Hematopoietic multipotent progenitor cell (in vitro differentiated cells): Measurements from ENCODE around the gene AKAP13. TPM values are rescaled to one million over a fixed set of nuclear protein-coding genes. Genes with fewer than 3 reads are reported as not detected.

Experiments
- DNase-seq, 3 donors: peaks; one replicate each; pipeline ENCODE4 v3.0.0-alpha.2; 2011 to 2015; ENCODE audit warnings: low read depth in 2 of 3, low spot score in 2 of 3
- total RNA-seq: library from RNA; depleted of rRNA; stranded (reverse); fragments of >200 nt; gene quantifications from one replicate; pipeline ENCODE4 v1.2.3, GENCODE V29; 2012

The AKAP13 gene
- total RNA-seq, 1 donor = 163 TPM

DNA sequence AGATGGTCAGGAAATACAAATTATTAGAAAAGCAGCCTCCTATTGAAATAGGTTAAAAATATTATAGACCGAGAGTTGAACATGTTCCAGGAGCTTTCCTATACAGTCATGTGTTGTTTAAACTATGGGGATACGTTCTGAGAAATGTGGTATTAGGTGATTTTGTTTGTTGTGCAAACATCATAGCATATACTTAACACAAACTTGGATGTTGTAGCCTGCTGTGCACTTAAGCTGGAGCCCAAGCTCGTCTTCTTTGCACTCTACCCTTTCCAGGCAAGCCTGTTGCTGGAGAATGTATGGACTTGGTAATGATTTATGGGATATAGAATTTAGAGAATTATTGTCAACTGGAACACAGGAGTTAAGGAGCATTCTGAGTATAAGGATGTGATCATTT is 140.2 kb downstream of the AKAP13 start:
- DNase-seq = no peak

DNA sequence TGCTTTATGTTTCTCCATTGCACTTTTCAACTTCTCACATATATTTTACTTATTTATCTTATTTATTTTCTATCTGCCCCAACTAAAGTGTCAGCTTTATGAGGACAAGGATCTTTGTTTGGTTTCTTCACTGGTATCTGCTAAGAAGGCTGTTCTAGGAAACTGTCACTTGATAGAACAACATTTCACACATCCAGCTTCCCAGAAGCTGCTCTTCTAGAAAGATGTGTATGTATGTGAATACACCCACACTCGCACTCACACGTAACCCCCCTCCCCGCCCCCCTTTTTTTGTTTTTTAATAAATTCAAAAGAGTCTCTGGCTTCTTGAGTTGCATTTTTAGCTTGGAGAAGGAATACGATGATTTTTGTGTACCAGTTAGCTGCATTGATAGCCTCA is 143.1 kb downstream of the AKAP13 start:
- DNase-seq = no peak

DNA sequence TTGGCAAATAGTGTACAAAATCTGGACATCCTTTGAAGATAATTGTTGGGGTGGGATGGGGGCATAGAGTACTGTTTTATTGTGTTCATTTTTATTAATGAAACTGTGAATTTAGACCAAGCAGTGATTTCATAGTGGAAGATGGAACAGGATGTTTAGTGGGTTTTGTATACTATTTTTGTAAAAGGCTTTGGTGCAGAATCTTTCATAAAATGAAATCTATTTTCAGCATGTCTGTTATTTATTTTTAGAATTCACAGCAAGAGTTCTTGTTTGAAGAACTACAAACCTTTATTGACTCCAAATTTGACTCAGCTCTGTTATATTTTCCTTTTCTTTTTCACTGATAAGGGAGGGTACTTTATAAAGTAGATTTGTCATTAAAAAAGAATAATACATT is 145.4 kb downstream of the AKAP13 start:
- no peak for DNase-seq

DNA sequence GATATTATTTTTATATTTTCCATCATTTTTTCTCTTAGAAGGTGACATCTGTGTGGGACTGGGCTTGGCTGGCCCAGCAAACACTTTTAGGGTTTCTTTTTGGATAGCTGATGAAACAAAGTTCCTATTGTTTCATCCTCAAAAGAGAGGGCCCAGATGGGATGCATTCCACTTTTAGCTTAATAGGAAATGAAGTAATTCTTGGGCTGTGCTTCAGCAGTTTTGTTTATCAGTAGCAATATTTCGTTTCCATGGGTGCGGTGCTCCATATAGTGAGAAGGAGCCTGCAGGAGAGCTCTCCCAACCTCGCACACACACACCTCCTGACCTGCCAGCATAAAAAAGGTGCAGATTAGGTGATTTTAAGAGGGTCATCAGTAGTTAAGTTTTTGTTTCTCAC is 147.5 kb downstream of the AKAP13 start:
- no peak for DNase-seq

DNA sequence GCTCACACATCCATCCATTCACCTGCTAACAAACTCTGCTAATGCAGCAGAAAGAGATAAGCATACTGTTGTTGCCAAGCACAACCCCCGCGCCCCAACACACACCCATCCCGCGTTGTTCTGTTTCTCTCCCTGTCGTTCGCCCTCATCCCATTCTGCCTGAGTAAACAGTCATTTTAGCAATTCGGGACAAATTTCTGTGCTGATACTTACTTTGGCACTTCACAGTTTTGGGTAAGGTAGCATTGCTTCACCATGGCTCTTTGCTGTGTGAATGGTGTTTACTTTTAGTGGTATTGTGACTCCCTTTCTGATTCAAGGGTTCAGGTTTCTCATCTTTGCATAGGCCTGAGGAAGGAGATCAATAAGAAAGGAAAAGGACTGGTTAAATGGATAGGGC is 149.7 kb downstream of the AKAP13 start:
- DNase-seq = no peak

DNA sequence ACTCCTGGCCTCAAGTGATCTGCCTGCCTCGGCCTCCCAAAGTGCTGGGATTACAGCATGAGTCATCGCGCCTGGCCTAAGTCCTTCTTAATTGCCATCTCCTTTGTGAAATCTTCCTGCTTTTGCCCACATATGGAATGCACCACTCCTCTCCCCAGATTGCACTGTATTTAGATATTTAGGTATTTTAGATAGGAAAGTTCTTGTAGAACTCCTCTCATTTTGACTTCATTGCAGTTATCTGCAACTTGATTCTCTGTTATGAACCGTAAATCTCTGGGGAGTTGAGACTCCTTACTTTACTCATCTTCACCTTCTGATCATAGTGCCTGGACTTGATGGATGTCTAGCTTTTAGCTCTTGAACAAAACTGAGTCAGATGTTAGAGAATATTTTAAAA is 150.7 kb downstream of the AKAP13 start:
- no peak for DNase-seq

DNA sequence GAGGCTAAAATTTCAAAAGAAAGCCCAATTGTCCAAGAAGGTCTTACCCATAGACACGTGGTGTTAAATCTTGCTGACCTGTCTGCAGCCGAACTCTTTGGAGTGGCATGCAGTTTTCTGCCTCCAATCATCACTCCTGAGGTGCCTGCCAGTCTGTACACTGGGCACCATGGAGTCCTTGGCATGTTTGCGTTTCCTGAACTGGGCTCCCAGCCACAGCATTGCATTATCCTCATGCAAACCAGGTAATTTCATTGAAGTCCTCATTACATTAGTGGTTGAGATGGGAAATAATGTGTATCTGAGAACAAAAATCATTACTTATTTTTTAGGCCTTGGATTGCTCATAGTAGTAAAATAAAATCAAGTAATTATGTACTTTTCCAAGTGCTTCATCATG is 152.3 kb downstream of the AKAP13 start:
- DNase-seq = no peak

DNA sequence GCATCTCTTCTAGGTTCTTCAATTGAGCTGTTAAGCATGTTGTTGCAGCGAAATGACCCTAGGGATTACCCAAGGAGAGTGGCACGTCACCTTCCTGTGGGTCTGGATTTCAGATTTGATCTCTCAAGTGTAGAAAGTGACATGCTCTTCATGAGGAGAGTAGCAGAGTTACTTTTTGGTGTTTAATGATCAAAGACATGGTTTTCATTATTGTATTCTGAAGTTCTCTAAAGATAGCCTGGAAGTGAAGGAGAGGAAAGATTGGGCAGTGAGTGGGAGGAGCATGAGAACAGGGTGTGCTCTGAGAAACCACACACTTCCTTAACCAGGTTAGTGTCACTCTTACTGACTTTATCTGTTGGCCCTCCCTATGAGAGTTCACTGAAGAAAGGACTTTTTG is 153.6 kb downstream of the AKAP13 start:
- peak in 1 of 3 donors; percentile 49 for DNase-seq

DNA sequence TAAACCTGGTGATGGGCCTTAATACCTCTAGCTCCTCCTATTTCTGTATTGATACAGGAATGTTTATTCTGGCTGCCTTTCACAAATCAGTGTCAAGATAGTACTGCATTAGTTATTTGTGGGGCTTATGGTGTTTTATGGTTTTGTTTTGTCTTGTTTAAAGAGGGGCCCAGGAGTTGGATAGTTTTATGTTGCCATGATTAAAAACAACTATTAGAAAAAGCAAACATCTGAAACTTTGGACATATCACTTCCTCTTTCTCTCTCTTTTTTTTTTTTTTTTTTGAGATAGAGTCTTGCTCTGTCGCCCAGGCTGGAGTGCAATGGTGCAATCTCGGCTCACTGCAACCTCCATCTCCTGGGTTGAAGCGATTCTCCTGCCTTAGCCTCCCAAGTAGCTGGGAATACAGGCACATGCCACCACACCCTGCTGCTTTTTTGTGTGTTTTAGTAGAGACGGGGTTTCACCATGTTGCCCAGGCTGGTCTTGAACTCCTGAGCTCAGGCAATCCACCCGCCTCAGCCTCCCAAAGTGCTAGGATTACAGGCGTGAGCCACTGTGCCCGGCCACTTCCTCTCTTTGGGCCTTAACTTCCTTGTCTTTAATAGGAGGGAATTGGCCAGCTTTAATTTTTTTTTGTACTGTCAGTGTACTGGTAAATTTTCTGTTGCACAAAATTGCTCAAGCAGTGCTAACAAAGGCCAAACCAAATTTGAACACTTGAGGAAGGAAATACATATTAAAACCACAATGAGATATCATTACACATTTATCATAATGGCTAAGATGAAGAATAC is 155.3 kb downstream of the AKAP13 start:
- DNase-seq = peak in 1 of 3 donors; percentile 55

DNA sequence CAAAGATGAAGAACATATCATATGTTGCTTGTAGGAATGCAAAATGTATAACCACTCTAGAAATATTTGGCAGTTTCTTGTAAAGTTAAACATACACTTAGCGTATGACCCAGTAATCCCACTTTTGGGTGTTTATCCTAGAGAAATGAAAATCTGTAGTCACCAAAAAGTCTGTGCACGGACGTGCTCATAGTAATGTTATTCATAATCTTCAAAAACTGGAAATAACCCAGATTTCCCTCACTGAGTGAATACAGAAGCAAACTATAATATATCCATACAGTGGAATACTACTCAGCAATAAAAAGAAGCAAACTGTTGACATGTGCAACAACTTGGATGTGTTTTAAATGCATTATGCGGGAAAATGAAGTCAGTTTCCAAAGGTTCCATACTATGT is 155.9 kb downstream of the AKAP13 start:
- DNase-seq = no peak

DNA sequence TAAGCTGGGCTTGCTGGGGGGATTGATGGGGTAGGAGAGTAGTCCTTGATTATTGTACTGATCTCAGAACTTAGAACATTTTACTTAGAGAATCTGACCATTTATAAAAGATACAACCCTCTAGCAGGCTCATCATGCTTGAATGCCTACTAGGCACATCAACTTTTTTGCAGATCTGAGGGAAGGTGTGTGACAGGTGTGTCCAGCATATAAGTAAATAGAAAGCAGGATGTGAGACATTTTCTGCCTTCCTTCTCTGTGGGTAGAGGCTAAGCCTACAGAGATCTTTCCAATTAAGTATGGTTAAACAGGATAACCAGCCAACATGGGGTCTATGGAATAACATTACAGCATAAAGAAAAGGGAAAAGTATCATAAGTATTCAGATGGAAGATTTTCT is 159.1 kb downstream of the AKAP13 start:
- DNase-seq = no peak

DNA sequence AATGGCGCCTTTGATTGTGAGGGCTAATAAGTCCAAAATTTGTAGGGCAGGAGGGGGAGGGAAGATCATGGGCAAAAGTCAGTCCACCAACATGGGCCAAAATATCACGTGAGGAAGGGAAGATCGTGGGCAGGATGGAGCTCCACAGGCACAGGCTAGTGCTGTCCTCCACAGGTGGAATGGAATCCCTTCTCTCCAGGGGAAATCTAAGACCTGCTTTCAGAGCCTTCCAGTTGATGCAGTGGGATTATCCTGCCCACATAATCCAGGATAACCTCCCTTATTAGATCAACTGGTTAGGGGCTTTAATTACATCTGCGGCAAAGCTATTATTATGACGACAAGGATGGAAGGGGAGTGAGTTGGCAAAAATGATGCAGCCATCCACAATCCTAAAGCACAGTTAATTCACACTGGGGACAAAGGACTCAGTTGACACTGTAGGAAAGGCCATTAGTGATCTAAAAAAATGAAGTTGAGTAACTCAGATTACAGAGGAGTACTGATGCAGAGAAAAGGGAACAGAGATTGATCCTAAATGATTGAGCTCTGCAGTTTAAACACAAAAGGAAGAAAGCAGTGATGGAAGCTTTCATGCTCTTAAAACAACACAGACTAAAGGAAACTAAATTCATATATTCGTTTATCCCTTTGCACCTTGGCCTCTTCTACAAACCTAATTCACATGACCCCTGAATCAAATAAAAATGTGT is 159.8 kb downstream of the AKAP13 start:
- DNase-seq = no peak

DNA sequence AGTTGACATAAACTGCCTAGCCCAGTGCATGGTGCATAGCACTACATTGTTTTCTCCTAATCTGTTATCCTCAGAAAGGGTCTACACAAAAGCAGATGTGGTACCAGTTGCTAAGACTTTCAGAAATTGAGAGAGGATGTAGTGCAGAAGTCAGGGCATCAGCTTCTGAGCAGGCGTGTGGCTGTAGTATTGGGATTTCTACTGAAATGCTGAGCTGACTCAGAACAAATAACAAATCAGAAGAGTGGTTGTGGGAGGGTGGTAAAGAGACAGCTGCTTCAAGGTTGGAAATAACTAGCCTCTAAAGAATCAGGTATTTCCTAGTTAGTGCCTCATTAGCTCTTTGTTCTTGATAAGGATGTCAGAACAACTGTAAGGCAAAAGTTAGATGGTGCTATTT is 161.3 kb downstream of the AKAP13 start:
- DNase-seq = no peak

DNA sequence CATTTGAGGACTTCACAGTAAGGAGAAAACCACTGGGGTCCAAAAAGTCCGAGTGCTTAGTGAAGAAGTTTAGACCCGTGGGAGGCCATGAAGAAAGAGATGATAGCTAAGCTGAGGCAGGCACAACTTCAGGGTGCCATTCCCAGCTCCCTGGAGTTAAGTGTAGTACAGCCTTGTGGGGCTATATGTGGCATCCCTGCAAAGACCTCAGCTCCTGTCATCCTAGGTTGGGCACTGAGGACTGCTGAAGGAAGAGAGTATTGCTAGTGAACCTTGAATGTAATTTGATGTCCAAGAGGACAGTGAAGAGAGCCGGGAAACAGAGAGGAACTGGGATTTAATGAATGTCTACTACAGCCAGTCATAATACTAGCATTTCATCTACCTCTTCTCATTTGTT is 162.1 kb downstream of the AKAP13 start:
- DNase-seq = no peak

DNA sequence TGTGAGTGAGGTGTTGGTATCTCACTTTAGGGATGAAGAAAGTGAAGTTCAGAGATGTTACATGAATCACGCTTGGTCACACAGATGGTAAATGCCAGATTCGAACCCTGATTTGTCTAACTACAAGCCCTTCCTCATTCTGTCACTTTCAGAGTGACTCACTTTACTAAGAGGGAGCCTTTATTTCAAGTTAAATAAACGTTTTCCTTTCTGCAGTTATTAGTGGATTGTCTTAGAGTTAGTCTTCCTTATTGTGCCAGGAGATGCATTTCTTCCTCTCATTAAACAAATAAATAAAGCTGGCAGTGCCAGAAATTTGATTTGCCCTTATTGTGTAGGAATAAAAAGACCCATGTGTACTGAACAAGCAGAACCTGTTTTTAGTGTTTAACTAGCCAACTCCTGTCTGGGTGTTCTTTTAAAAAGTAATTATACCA is 162.5 kb downstream of the AKAP13 start:
- no peak for DNase-seq

DNA sequence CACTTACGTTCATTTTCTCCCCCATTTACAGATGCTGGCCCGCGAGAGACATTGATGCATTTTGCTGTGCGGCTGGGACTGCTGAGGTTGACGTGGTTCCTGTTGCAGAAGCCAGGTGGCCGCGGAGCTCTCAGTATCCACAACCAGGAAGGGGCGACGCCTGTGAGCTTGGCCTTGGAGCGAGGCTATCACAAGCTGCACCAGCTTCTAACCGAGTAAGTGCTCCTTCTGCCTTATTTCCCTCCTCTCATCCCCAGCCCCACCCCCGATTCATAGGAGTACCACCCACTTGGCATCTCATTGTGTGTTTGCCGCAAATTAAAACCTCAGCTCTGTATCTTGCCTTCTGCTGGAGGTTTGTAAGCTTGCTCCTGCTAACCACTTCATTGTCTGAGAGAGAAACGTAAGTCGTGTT is 163.3 kb downstream of the AKAP13 start:
- peak in 2 of 3 donors; percentile 76 to 84 for DNase-seq

DNA sequence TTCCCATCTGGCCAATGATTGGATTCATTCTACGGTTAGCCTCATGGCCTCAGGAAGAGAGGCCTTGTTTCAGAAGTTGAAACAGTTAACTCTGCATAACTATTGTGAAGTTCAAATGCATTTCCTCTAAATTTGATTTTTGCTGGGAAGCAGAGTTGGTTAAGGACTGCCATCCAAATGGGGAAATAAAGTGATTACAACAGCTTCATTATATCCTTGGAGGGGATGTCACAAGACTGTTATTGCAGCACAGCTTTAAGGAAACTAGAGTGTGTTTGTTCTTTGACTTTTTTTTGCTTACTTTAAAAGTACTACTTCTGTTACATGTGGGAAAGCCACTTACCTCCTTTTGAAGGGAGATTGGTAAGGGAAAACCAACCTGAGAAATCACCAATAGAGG is 164.8 kb downstream of the AKAP13 start:
- no peak for DNase-seq

DNA sequence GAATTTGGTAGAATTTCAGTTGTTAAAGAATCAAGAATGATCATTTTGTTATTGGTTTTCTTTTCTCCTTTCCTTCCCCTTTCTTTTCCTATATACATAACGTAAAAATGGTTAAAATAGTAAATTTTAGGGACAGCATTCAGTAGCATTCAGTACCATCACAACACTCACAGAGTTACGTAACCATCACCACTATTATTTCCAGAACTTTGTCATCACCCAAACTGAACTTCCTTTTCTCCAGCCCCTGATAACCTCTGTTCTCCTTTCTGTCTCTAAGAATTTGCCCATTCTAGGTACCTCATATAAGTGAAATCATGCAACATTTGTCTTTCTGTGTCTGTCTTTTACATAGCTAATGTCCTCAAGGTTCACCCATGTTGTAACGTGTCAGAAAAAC is 165.3 kb downstream of the AKAP13 start:
- peak in 1 of 3 donors; percentile 40 for DNase-seq

DNA sequence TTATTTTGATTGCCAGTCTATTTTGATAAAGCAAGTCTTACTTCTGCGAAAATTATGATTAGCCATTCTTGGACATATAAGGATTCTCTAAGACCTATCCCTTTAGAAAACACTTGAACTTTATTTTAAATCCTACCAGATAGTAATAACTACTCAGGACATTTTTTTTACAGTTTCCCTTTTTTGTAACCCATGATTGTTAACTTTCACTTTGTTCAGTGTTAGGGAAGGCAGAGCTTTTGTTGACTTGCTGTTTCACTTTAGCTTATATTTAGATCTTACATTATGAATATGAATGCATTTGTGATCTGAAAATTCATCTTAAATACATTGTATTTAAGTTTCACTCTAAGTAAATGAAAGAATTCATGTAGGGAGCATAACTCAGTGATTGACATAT is 167.0 kb downstream of the AKAP13 start:
- DNase-seq = peak in 1 of 3 donors; percentile 24

DNA sequence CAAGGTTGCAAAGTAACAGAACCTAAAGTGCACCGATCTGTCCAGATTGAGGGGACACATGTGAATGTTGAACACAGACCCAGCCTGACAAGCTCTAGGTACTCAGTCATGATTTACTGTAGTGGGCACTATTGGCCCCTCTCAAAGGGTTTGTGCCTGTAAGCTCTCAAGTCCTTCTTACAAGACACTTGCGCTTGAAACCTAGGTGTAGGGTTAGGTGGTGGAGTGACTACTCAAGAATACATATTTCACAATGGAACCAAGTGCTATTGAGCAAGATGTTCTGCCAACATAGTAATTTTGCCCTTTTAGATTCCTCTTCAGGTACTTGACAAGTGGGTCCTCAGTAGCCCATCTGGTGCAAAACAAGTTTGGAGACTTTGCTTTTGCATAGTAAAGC is 169.9 kb downstream of the AKAP13 start:
- DNase-seq = no peak

DNA sequence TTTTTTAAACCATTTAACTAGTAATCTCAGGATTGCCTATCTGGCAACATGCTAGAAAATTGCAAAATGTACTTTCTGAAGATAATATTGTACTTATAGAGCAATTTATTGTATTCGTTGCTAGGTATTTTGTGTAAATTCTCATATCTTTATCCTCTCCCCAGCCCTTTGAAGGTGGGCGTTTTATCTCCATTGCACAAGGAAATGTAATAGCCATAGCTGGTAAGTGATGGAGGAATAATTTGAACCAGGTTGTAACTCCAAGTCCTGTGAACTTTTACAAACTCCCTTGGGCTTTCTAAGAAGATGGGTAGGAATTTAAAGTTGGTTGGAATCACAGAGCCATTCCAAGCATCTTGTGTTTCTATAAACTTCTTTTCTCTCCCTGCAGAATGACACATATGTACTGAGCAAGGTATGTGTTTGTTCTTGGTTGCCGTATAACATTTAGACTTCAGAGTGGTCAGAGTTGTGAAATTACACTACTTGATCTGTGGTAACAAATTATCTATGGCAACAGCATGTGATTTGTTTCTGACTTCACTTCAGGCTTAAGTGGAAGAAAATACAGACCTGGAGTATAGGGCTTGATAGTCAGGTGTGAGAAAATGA is 170.9 kb downstream of the AKAP13 start:
- DNase-seq = no peak
